ENCODE data around the gene FBLIM1. TPM values are rescaled to one million over a fixed set of nuclear protein-coding genes. Genes with fewer than 3 reads are reported as not detected.

FBLIM1 gene
- total RNA-seq, 2 experiments from 2014 or later = 0.50 TPM; not detected in 1

GRCh38 chr1:15810073-15810472 lies 51.5 kb downstream of the FBLIM1 start:
- intact Hi-C loops (cut with DNase I, micrococcal nuclease) = no loop called here
- no peak overlapping the region for H3K27ac ChIP-seq (ENCODE audit: low read depth in 1 of 2, low read length in 2 of 2)
- CTCF ChIA-PET = interaction anchor here (0.6 kb wide), 1 partner anchor 432 kb away, joined by 3 read pairs; no protein-coding TSS in a partner anchor
- Mint-ChIP-seq H3K9me3 (no peaks in the 10 kb centered on the region), H3K27me3 (no peaks in the 10 kb centered on the region), H3K36me3 (ENCODE audit: low read depth) (no peaks in the 10 kb centered on the region), H3K27ac (no peak overlapping the region), H3K4me1 (ENCODE audit: low read depth) (no peaks in the 10 kb centered on the region), H3K4me3 (no peak overlapping the region)
- H3K4me3 ChIP-seq (ENCODE audit: low read length) = no peak overlapping the region
- H3K9me3 ChIP-seq (ENCODE audit: control insufficient read depth in 1 of 2, insufficient read depth in 1 of 2, low read length in 2 of 2) = no peaks in the 10 kb centered on the region
- H3K4me1 ChIP-seq (ENCODE audit: insufficient read depth, low read length) = no peaks in the 10 kb centered on the region
- POLR2A ChIA-PET = no interaction called here
- H3K36me3 ChIP-seq (ENCODE audit: insufficient read depth, low read length) = no peaks in the 10 kb centered on the region
- ATAC-seq (ENCODE audit: poor library complexity) = no peak
- TF ChIP-seq CTCF (IDR thresholded peaks at IDR 0.05) = no peak
- no peak for DNase-seq
- H3K27me3 ChIP-seq (ENCODE audit: control insufficient read depth in 1 of 2, insufficient read depth in 2 of 2, low read length in 2 of 2) = no peaks in the 10 kb centered on the region

GRCh38 chr1:15816674-15817073 lies 58.1 kb downstream of the FBLIM1 start:
- Histone ChIP-seq H3K4me1 (ENCODE audit: insufficient read depth, low read length) (no peaks in the 10 kb centered on the region), H3K36me3 (ENCODE audit: insufficient read depth, low read length) (no peaks in the 10 kb centered on the region), H3K4me3 (ENCODE audit: low read length) (no peak overlapping the region), H3K27ac (ENCODE audit: low read depth in 1 of 2, low read length in 2 of 2) (no peak overlapping the region), H3K9me3 (ENCODE audit: control insufficient read depth in 1 of 2, insufficient read depth in 1 of 2, low read length in 2 of 2) (no peaks in the 10 kb centered on the region), H3K27me3 (ENCODE audit: control insufficient read depth in 1 of 2, insufficient read depth in 2 of 2, low read length in 2 of 2) (no peaks in the 10 kb centered on the region)
- intact Hi-C loops (cut with DNase I, micrococcal nuclease) = loop anchor here (2.0 to 5.0 kb wide), 5 partner anchors 16 to 178 kb away; no protein-coding TSS in a partner anchor
- no peak for DNase-seq
- ChIA-PET POLR2A (interaction anchor here (1.6 kb wide), 1 partner anchor 16 kb away, joined by 6 read pairs; no protein-coding TSS in a partner anchor), CTCF (interaction anchor here (1.6 to 3.0 kb wide), 3 partner anchors 25 to 96 kb away, joined by 5 to 32 read pairs (median 7); partner anchors contain the start of gene SPEN)
- H3K36me3 Mint-ChIP-seq (ENCODE audit: low read depth) = no peaks in the 10 kb centered on the region
- H3K4me1 Mint-ChIP-seq (ENCODE audit: low read depth) = peaks cover 6% of the 10 kb centered on the region
- no peak overlapping the region for H3K4me3 Mint-ChIP-seq
- no peak overlapping the region for H3K27ac Mint-ChIP-seq
- ATAC-seq (ENCODE audit: poor library complexity) = no peak
- TF ChIP-seq CTCF (IDR thresholded peaks at IDR 0.05) = no peak
- no peaks in the 10 kb centered on the region for H3K9me3 Mint-ChIP-seq
- no peaks in the 10 kb centered on the region for H3K27me3 Mint-ChIP-seq

GRCh38 chr1:15820478-15820877 lies 61.9 kb downstream of the FBLIM1 start:
- ChIA-PET POLR2A (interaction anchor here (5.2 kb wide), 1 partner anchor 14 kb away, joined by 20 read pairs; no protein-coding TSS in a partner anchor), CTCF (no interaction called here)
- Histone ChIP-seq H3K27me3 (ENCODE audit: control insufficient read depth in 1 of 2, insufficient read depth in 2 of 2, low read length in 2 of 2) (no peaks in the 10 kb centered on the region), H3K4me3 (ENCODE audit: low read length) (no peak overlapping the region), H3K36me3 (ENCODE audit: insufficient read depth, low read length) (no peaks in the 10 kb centered on the region), H3K27ac (ENCODE audit: low read depth in 1 of 2, low read length in 2 of 2) (no peak overlapping the region), H3K4me1 (ENCODE audit: insufficient read depth, low read length) (peaks cover 5% of the 10 kb centered on the region), H3K9me3 (ENCODE audit: control insufficient read depth in 1 of 2, insufficient read depth in 1 of 2, low read length in 2 of 2) (no peaks in the 10 kb centered on the region)
- no peak for TF ChIP-seq CTCF (IDR thresholded peaks at IDR 0.05)
- no peak overlapping the region for H3K4me3 Mint-ChIP-seq
- H3K27me3 Mint-ChIP-seq = no peaks in the 10 kb centered on the region
- no peaks in the 10 kb centered on the region for H3K36me3 Mint-ChIP-seq (ENCODE audit: low read depth)
- no peak overlapping the region for H3K27ac Mint-ChIP-seq
- intact Hi-C loops (cut with DNase I, micrococcal nuclease) = no loop called here
- ATAC-seq (ENCODE audit: poor library complexity) (no peak), DNase-seq (no peak)
- peaks cover 4% of the 10 kb centered on the region for H3K4me1 Mint-ChIP-seq (ENCODE audit: low read depth)
- no peaks in the 10 kb centered on the region for H3K9me3 Mint-ChIP-seq

All from CD4-positive, alpha-beta T cell (primary cell).